Loucy (cell line): ENCODE results near the gene CLDN22.

ENCODE experiments used
- EZH2phosphoT487 ChIP-seq: fragments of 200-600 bp; IDR thresholded peaks from 2 replicates; pipeline ENCODE4 v1.6.1; 2018; ENCODE audit warnings: antibody characterized with exemption, mild to moderate bottlenecking, moderate library complexity, borderline replicate concordance
- TF ChIP-seq, protein P1 (sequence below): fragments of 200-600 bp; sonication (generic); conservative IDR thresholded peaks from 2 replicates; pipeline ENCODE4 v1.5.1; 2014; ENCODE audit warnings: mild to moderate bottlenecking, antibody characterized with exemption, low read length

DNA sequence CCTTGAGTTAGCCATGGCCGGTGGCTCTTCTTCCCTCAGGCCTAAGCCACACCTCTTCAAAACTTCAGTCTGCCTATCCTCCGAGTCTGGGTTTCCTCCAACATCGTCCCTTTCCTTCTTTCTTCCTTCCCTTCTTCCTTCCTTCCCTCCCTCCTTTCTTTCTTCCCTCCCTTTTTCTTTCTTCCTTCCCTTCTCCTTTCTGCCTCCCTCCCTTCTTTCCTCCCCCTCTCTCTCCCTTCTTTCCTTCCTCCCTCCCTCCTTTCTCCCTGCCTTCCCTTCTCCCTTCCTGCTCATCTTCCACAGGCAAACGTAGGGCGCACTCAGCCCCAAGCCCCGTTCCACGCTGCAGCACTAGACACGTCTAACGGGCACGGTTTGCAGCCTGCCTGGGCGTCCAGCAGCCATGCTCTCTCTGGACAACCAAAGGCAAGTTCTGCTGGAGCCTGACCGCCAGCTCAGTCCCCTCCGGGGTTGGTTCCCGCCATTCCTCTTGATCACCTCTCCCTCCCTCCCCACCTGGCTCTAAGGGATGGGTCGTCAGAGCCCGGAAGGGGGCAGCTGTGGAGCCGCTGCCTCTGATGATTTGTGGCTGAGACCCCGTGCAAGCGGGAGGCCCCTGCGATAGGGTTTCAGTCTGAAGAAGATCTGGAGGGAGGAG is 36.2 kb upstream of the CLDN22 start:
- TF ChIP-seq, protein P1, sequence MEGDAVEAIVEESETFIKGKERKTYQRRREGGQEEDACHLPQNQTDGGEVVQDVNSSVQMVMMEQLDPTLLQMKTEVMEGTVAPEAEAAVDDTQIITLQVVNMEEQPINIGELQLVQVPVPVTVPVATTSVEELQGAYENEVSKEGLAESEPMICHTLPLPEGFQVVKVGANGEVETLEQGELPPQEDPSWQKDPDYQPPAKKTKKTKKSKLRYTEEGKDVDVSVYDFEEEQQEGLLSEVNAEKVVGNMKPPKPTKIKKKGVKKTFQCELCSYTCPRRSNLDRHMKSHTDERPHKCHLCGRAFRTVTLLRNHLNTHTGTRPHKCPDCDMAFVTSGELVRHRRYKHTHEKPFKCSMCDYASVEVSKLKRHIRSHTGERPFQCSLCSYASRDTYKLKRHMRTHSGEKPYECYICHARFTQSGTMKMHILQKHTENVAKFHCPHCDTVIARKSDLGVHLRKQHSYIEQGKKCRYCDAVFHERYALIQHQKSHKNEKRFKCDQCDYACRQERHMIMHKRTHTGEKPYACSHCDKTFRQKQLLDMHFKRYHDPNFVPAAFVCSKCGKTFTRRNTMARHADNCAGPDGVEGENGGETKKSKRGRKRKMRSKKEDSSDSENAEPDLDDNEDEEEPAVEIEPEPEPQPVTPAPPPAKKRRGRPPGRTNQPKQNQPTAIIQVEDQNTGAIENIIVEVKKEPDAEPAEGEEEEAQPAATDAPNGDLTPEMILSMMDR = no peak
- TF ChIP-seq EZH2phosphoT487 = no peak
